Mammary epithelial cell (primary cell): ENCODE results near the gene TMEM50B.

Experiments
- CTCF ChIP-seq, 2 donors: IDR thresholded peaks in 1 of 2; conservative IDR thresholded peaks in 1 of 2; 2 replicates each; pipeline ENCODE4 v1.5.1; 2011 to 2012; ENCODE audit warnings: inconsistent platforms in 2 of 2, low read length in 2 of 2, mild to moderate bottlenecking in 2 of 2, control low read depth in 1 of 2, low read depth in 1 of 2; ENCODE audit not compliant: insufficient read depth in 1 of 2; ENCODE audit errors: extremely low read depth in 1 of 2
- EZH2 ChIP-seq: IDR thresholded peaks from 2 replicates; pipeline ENCODE4 v1.6.1; 2012; ENCODE audit warnings: low read length, inconsistent platforms, borderline replicate concordance

GRCh38 chr21:33419538-33420123, 60.1 kb downstream of the TMEM50B start:
- TF ChIP-seq CTCF (conservative IDR thresholded peaks at IDR 0.05 in 1 of 2, IDR thresholded peaks at IDR 0.05 in 1 of 2; ENCODE audit: extremely low read depth in 1 of 2, insufficient read depth in 1 of 2, low read depth in 1 of 2, low read length in 2 of 2) (no peak), EZH2 (no peak)
